NCI-H460 (cell line): ENCODE measurements around the gene NRXN2. TPM values are rescaled to one million over a fixed set of nuclear protein-coding genes. Genes with fewer than 3 reads are reported as not detected.
"Not testable (repeated sequence)": the region's sequence is repeated elsewhere in the genome, so short reads cannot be mapped to it uniquely, and the experiment has no call there.

Experiments
- DNase-seq: peaks from one replicate; pipeline ENCODE4 v3.0.0-alpha.2; 2016; ENCODE audit warnings: low read depth; ENCODE audit errors: extremely low read depth
- total RNA-seq: library from RNA; depleted of rRNA; stranded (reverse); fragments of >200 nt; shearing (Covaris generic); gene quantifications from 2 replicates; pipeline ENCODE4 v1.2.3, GENCODE V29; 2014

The NRXN2 gene
- total RNA-seq, 1 experiment from 2014 or later = 0.05 TPM

DNA sequence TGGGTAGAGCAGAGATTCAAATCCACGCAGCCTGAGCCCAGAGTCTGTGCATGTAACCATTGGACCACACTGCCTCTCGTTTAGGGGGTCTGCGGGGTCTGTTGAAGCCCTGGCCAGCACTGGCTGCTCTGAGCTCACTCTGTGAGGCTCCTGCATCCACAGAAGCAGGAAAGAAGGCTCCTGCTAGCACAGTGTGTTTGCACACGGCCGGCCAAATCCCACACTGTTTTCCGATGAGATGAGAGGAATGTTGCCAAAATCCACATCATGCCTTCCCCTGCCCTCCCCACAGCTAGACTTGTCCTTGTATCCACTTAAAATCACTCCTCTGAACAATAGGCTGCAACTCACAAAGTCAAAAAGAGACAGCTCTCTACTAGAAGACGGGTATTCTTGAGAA, 142.6 kb downstream of the NRXN2 start:
- DNase-seq = no peak

- no peak for DNase-seq
Measured at GRCh38 chr11:64577202-64577601, 145.8 kb downstream of the NRXN2 start.

GRCh38 chr11:64572143-64572542, 150.9 kb downstream of the NRXN2 start:
- no peak for DNase-seq

GRCh38 chr11:64571410-64572091, 151.4 kb downstream of the NRXN2 start:
- DNase-seq = no peak

DNA sequence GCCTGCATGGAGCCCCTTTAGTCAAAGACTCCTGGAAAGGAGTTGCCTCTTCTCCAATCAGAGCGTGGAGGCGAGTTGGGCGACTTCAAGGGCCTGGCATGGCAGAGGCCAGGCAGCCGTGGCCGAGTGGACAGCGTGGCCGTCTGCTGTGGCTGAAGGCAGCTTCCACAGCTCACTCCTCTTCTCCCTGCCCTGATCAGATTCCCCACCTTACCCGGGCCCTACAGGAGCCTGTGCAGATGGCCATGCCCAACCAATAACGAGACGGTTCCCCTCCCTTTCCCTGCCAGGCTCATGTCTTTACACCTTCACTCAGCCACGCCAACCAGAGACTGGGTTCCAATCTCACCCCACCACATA, 152.0 kb downstream of the NRXN2 start:
- no peak for DNase-seq

- no peak for DNase-seq
Measured at GRCh38 chr11:64570341-64570740, 152.7 kb downstream of the NRXN2 start.

DNA sequence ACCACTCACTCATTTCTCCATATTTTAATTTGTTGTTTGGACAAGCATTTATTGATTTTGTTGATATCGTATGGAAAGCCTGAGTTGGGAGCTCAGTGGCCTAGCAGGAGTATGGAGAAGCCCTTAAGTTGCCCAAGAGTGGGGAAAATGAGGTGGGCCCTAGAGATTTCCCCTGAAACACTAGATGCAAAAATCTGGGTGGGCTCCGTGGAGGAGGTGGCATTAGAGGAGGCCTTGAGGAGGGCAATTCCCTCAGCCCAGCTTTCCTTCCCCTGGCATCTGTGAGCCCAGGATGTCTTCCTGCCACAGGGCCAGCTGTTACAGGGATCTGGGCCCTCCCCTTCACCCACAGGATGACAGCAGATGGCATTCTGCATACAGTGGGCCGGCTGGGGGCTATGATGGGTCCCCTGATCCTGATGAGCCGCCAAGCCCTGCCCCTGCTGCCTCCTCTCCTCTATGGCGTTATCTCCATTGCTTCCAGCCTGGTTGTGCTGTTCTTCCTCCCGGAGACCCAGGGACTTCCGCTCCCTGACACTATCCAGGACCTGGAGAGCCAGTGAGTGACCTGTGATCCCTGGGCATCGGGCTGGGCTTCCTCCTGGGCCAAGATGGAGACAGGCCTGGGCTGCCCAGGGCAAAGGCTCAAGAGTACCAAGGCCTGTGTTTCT, 153.6 kb downstream of the NRXN2 start:
- no peak for DNase-seq

- DNase-seq = no peak
Measured at GRCh38 chr11:64568584-64569140, 154.3 kb downstream of the NRXN2 start.

DNA sequence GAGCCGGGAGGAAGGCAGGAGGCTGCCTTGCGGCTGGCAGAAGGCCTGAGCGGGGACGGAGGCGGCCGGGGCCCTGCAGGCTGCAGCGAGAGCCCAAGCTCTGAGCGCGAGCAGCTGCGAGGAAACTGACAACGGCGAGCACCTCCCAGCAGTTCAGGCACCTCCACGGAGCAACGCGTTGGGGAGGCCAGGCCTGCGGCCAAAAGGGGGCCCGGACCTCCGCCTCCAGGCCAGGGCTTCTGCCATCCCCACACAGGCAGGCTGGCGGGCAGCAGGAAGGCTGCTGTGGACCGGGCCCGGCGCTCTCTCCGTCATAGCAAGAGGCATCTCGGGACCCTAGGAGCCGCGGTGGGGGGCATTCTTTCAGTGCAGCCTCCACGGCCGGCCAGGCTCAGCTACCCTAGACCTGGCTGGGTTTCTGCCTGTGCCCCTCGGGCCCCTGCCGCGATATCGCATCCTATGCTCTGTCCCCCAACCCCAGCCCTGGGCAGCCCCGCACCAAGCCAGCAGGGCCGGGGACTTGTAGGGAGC, 154.9 kb downstream of the NRXN2 start:
- DNase-seq = no peak

DNA sequence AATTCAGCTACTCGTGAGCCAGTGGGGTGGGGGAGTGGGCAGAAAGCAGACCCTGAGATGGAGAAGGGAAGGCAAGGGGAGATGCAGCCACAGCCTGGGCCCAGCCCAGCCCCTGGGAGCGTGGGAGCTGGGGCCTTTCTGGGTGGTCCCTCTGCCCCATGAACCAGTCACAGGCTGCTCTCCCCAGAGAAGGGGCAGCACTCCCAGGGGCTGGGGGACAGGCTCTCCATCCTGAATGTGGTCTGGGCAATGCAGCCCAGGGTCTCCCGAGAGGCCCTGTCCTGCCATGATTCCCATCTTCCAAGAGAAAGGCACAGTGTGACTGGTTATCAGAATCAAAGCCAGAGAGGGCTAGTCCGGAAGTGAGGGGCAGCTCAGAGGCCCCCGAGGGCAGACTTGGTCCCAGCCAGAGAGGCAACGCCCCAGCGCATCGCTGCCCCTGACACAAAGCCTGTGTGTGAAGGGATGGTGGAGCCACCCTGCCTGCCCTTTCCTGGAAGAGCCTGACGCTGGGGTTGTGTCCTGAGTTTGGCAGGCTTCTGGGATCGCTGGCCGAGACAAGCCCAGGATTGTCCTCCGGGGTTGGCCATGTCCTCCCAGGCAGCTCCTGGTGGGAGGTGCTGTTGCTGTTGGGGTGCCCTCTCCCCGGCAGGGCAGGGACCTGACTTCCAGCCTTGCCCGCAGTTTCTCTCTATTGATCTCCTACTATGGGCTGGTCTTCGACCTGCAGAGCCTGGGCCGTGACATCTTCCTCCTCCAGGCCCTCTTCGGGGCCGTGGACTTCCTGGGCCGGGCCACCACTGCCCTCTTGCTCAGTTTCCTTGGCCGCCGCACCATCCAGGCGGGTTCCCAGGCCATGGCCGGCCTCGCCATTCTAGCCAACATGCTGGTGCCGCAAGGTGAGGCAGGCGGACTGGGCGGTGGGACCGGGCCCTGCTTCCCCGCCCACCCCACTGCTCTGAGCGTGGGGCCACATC, 155.8 kb downstream of the NRXN2 start:
- DNase-seq = no peak

GRCh38 chr11:64566042-64566914, 156.7 kb downstream of the NRXN2 start:
- DNase-seq = peak; percentile 86

- DNase-seq = no peak
Measured at GRCh38 chr11:64564947-64565889, 157.8 kb downstream of the NRXN2 start.

DNA sequence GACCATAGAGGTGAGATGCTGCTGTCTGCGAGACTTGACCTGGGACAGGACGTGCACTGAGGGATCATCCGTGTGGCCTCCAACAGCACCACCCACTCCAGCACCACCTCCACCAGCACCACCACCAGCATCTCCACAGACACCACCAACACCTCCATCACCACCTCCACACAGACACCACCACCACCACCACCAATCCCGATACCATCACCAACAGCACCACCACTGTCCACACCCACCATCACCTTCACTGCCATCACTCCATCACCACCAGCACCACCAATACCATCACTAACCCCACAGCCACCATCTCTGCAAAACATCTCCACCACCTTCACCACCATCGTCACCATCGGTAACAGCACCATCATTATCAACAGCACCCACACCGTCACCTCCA, 158.6 kb downstream of the NRXN2 start:
- no peak for DNase-seq

GRCh38 chr11:64563966-64564365, 159.0 kb downstream of the NRXN2 start:
- no peak for DNase-seq

- no peak for DNase-seq
Measured at GRCh38 chr11:64562723-64563351, 160.2 kb downstream of the NRXN2 start.

DNA sequence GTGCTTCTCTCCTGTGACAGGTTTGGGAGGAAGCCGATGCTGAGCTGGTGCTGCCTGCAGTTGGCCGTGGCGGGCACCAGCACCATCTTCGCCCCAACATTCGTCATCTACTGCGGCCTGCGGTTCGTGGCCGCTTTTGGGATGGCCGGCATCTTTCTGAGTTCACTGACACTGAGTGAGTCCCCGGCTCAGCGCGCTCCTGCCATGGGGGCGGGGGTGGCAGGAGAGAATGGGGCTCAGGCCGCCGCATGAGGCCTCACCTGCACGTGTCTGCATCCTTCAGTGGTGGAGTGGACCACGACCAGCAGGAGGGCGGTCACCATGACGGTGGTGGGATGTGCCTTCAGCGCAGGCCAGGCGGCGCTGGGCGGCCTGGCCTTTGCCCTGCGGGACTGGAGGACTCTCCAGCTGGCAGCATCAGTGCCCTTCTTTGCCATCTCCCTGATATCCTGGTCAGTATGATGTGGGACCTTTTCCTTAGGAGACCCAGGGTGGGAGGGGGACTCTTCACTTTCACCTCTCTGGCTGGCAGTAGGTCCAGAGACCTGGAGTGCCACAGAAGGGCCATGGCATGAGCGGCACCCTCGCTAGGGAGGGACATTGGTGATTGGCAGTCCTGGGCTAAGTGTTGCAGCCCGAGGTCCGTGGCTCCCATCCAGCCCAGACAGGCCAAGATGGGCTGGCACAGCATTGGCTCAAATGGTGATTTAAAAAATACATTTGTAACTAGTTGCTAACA, 160.8 kb downstream of the NRXN2 start:
- DNase-seq = no peak

GRCh38 chr11:64561429-64561828, 161.6 kb downstream of the NRXN2 start:
- not testable (repeated sequence) for DNase-seq

- no peak for DNase-seq
Measured at GRCh38 chr11:64560941-64561340, 162.1 kb downstream of the NRXN2 start.
